Ishikawa (cell line): ENCODE measurements around the gene BRICD5.

Experiments
- CEBPB ChIP-seq: IDR thresholded peaks from 2 replicates; pipeline ENCODE4 v1.6.1; 2012
- CREB1 ChIP-seq: IDR thresholded peaks from 2 replicates; pipeline ENCODE4 v1.6.1; 2012; ENCODE audit warnings: low read depth
- EGR1 ChIP-seq: IDR thresholded peaks from 2 replicates; pipeline ENCODE4 v1.6.1; 2012
- EP300 ChIP-seq: IDR thresholded peaks from 2 replicates; pipeline ENCODE4 v1.6.1; 2012; ENCODE audit warnings: borderline replicate concordance
- FOXM1 ChIP-seq: IDR thresholded peaks from 2 replicates; pipeline ENCODE4 v1.6.1; 2012; ENCODE audit warnings: low read depth, borderline replicate concordance
- MAX ChIP-seq: IDR thresholded peaks from 2 replicates; pipeline ENCODE4 v1.6.1; 2012
- NFIC ChIP-seq: IDR thresholded peaks from 2 replicates; pipeline ENCODE4 v1.6.1; 2012
- RAD21 ChIP-seq: IDR thresholded peaks from 2 replicates; pipeline ENCODE4 v1.6.1; 2012; ENCODE audit warnings: low read depth
- TAF1 ChIP-seq: IDR thresholded peaks from 2 replicates; pipeline ENCODE4 v1.6.1; 2012; ENCODE audit warnings: low read depth, mild to moderate bottlenecking
- TCF12 ChIP-seq: IDR thresholded peaks from 2 replicates; pipeline ENCODE4 v1.6.1; 2012; ENCODE audit warnings: low read depth
- TEAD4 ChIP-seq: IDR thresholded peaks from 2 replicates; pipeline ENCODE4 v1.6.1; 2012
- USF1 ChIP-seq: IDR thresholded peaks from 2 replicates; pipeline ENCODE4 v1.6.1; 2012
- YY1 ChIP-seq: IDR thresholded peaks from 2 replicates; pipeline ENCODE4 v1.6.1; 2012; ENCODE audit warnings: low read depth
- ZBTB7A ChIP-seq: IDR thresholded peaks from 2 replicates; pipeline ENCODE4 v1.6.1; 2012; ENCODE audit warnings: low read depth
- TF ChIP-seq, protein P1 (sequence below): IDR thresholded peaks from 2 replicates; pipeline ENCODE4 v1.6.1; 2012; ENCODE audit warnings: low read depth, mild to moderate bottlenecking

The BRICD5 gene

DNA sequence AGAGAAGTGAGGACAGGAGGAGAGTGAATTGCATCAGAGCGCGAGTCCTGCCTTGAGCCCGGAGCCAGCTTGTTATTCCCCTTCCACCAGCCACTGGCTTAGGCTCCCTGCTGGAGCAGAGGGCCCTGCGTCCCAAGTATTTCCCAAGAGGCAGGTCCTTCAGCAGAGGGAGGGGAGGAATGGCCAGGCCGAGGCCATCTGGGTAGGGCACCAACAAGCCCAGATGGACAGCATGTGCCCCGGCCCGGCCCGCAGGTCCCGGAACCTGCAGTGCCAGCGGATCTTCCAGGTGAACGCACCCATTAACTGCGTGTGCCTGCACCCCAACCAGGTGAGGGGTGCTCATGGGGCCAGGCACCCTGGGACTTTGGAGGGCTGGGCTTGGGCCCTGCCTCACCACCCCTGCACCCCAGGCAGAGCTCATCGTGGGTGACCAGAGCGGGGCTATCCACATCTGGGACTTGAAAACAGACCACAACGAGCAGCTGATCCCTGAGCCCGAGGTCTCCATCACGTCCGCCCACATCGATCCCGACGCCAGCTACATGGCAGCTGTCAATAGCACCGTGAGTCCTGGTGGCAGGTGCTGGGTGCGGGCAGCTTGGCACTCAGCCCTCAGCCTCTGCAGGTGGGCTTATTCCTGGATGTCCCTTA, 3.8 kb downstream of the BRICD5 start:
- TF ChIP-seq EGR1, result no peak
- no peak for TF ChIP-seq NFIC
- TF ChIP-seq ZBTB7A, result no peak
- TF ChIP-seq CEBPB, result no peak
- no peak for TF ChIP-seq TAF1
- no peak for TF ChIP-seq YY1
- TF ChIP-seq USF1, result no peak
- no peak for TF ChIP-seq TEAD4
- no peak for TF ChIP-seq EP300
- TF ChIP-seq MAX, result no peak
- TF ChIP-seq CREB1, result no peak
- no peak for TF ChIP-seq RAD21
- TF ChIP-seq TCF12, result no peak

DNA sequence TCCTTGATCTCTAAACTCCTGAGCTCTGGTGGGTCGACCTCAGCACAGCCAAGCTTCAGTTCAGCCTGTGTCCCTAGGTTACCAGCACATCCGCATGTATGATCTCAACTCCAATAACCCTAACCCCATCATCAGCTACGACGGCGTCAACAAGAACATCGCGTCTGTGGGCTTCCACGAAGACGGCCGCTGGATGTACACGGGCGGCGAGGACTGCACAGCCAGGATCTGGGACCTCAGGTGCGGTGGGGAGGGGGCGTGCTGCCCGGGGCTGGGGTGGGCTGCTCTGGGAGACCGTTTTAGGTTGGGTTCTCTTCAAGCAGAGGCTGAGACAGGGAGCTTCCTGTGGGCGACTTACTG, 4.3 kb downstream of the BRICD5 start:
- no peak for TF ChIP-seq EGR1

- TF ChIP-seq EP300, result no peak
- TF ChIP-seq, protein P1, sequence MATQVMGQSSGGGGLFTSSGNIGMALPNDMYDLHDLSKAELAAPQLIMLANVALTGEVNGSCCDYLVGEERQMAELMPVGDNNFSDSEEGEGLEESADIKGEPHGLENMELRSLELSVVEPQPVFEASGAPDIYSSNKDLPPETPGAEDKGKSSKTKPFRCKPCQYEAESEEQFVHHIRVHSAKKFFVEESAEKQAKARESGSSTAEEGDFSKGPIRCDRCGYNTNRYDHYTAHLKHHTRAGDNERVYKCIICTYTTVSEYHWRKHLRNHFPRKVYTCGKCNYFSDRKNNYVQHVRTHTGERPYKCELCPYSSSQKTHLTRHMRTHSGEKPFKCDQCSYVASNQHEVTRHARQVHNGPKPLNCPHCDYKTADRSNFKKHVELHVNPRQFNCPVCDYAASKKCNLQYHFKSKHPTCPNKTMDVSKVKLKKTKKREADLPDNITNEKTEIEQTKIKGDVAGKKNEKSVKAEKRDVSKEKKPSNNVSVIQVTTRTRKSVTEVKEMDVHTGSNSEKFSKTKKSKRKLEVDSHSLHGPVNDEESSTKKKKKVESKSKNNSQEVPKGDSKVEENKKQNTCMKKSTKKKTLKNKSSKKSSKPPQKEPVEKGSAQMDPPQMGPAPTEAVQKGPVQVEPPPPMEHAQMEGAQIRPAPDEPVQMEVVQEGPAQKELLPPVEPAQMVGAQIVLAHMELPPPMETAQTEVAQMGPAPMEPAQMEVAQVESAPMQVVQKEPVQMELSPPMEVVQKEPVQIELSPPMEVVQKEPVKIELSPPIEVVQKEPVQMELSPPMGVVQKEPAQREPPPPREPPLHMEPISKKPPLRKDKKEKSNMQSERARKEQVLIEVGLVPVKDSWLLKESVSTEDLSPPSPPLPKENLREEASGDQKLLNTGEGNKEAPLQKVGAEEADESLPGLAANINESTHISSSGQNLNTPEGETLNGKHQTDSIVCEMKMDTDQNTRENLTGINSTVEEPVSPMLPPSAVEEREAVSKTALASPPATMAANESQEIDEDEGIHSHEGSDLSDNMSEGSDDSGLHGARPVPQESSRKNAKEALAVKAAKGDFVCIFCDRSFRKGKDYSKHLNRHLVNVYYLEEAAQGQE, result no peak
- no peak for TF ChIP-seq CEBPB
- TF ChIP-seq EGR1, result no peak
- TF ChIP-seq TAF1, result no peak
- TF ChIP-seq TEAD4, result no peak
- TF ChIP-seq NFIC, result no peak
Measured at GRCh38 chr16:2205967-2206313, 4.7 kb downstream of the BRICD5 start.

GRCh38 chr16:2205104-2205966, 5.3 kb downstream of the BRICD5 start, which contains the start of gene MLST8:
TSS of gene MLST8 (plus strand) at chr16:2205454. CDS start at chr16:2206086, 632 bp downstream.
- TF ChIP-seq EP300 (peak; percentile 42), TAF1 (peak; percentile 89), NFIC (no peak), CREB1 (0 out of 2 replicates have a peak, but pooled peaks have one; percentile 18), RAD21 (no peak), YY1 (peak; percentile 84), CEBPB (peak; percentile 1; the same call in 1 of the 2 replicates), USF1 (peak; percentile 74), MAX (peak; percentile 67; the same call in 1 of the 2 replicates), EGR1 (peak; percentile 90), TCF12 (peak; percentile 62), ZBTB7A (no peak), TEAD4 (0 out of 2 replicates have a peak, but pooled peaks have one; percentile 1)

DNA sequence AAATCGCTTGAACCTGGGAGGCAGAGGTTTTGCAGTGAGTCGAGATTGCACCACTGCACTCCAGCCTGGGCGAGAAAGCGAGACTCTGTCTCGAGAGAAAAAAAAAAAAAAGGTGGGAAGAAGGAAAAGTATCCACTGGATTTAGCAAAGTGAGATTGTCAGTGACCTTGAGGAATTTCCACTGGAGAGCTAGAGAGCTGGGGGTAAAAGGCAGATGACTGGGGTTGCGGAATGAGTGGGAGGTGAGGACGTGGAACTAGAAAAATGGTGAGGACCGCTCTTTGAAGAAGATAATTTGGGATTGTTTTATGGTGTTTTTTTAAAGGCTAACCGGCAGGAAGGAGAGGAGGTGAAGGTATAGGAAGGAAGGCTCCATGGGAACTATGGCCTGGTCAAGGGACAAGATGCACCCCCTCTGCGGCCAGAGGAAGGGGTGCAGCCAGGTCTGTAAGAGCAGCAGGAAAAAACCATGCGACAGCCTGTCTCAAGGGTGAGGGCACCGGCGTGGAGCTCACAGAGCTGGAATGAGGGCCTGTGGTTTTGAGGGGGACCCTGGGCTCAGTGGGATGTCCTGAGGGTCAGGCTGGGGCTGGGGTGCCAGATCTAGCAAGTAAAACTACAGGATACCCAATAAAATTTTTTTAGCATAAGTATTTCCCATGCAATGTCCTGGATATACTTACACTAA, 6.1 kb downstream of the BRICD5 start:
- TF ChIP-seq ZBTB7A (no peak), MAX (no peak), CEBPB (no peak), CREB1 (no peak), USF1 (no peak)

DNA sequence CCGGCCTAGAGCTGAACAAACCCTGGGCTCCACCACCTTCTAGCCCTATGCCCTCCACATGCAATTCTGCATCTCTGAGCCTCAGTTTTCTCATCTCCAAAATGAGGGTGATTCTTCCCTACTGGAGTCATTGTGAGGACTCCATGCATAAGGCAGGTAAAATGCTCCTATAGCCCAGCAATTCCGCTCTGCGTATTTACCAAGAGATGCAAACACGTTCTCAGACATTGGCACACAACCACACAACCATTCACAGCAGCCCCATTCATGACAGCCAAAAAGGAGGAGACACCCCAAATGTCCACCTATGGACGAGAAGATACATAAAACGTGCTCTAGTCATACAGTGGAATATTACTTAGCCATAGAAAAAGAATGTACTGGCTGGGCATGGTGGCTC, 10.3 kb downstream of the BRICD5 start:
- TF ChIP-seq EGR1 (no peak), MAX (no peak), TEAD4 (no peak), CREB1 (no peak), NFIC (no peak), TAF1 (no peak), FOXM1 (no peak), RAD21 (no peak), ZBTB7A (no peak), EP300 (no peak), TCF12 (no peak), CEBPB (no peak), USF1 (no peak)
- TF ChIP-seq, protein P1, result no peak
